ENCODE measurements around the gene UBE2M. TPM values are rescaled to one million over a fixed set of nuclear protein-coding genes. Genes with fewer than 3 reads are reported as not detected.

Gene UBE2M
- total RNA-seq, 4 donors from 2014 or later = 16.4 to 31.5 (median 21.7) TPM

GRCh38 chr19:58557221-58558065, 968 bp downstream of the UBE2M start:
- no peak for TF ChIP-seq CTCF (IDR thresholded peaks at IDR 0.05)
- no peak for TF ChIP-seq POLR2A (IDR thresholded peaks at IDR 0.05)
- no peak for TF ChIP-seq POLR2AphosphoS5 (IDR thresholded peaks at IDR 0.05)
- no peak for TF ChIP-seq EP300 (IDR thresholded peaks at IDR 0.05)
- H3K27ac ChIP-seq = peak overlapping the region; percentile 99
- H3K27me3 ChIP-seq = no peaks in the 10 kb centered on the region
- H3K4me3 ChIP-seq = peak overlapping the region; percentile 87
- peaks cover 73% of the 10 kb centered on the region for H3K4me1 ChIP-seq
- H3K36me3 ChIP-seq = peaks cover 18% of the 10 kb centered on the region
- DNase-seq (ENCODE audit: low spot score in 2 of 2) = peak in 1 of 2 donors; percentile 61
- no peaks in the 10 kb centered on the region for H3K9me3 ChIP-seq
- 35% methylated on average over 12 of the region's 12 CpGs for WGBS

GRCh38 chr19:58556622-58557220, 1.7 kb downstream of the UBE2M start:
- peaks cover 65% of the 10 kb centered on the region for H3K4me1 ChIP-seq
- DNase-seq (ENCODE audit: low spot score in 2 of 2) = peak in 1 of 2 donors; percentile 62
- peak overlapping the region; percentile 87 for H3K4me3 ChIP-seq
- H3K36me3 ChIP-seq = peaks cover 26% of the 10 kb centered on the region
- TF ChIP-seq CTCF (IDR thresholded peaks at IDR 0.05) (no peak), POLR2AphosphoS5 (IDR thresholded peaks at IDR 0.05) (no peak), EP300 (IDR thresholded peaks at IDR 0.05) (no peak), POLR2A (IDR thresholded peaks at IDR 0.05) (no peak)
- no peaks in the 10 kb centered on the region for H3K9me3 ChIP-seq
- no peaks in the 10 kb centered on the region for H3K27me3 ChIP-seq
- peak overlapping the region; percentile 99 for H3K27ac ChIP-seq
- WGBS = 55% methylated on average over 9 of the region's 10 CpGs

GRCh38 chr19:58555920-58556621, 2.3 kb downstream of the UBE2M start:
- DNase-seq (ENCODE audit: low spot score in 2 of 2) = peak in 1 of 2 donors; percentile 70
- Histone ChIP-seq H3K4me3 (peak overlapping the region; percentile 71), H3K9me3 (no peaks in the 10 kb centered on the region), H3K36me3 (peaks cover 32% of the 10 kb centered on the region), H3K27me3 (no peaks in the 10 kb centered on the region), H3K27ac (no peak overlapping the region), H3K4me1 (peaks cover 60% of the 10 kb centered on the region)
- no peak for TF ChIP-seq EP300 (IDR thresholded peaks at IDR 0.05)
- TF ChIP-seq POLR2AphosphoS5 (IDR thresholded peaks at IDR 0.05) = no peak
- no peak for TF ChIP-seq CTCF (IDR thresholded peaks at IDR 0.05)
- no peak for TF ChIP-seq POLR2A (IDR thresholded peaks at IDR 0.05)
- WGBS = 79% methylated on average over 13 of the region's 16 CpGs

- peak overlapping the region; percentile 94 for H3K27ac ChIP-seq
- no peaks in the 10 kb centered on the region for H3K27me3 ChIP-seq
- H3K4me3 ChIP-seq = peak overlapping the region; percentile 71
- 80% methylated on average over 2 of the region's 4 CpGs for WGBS
- peaks cover 38% of the 10 kb centered on the region for H3K36me3 ChIP-seq
- no peaks in the 10 kb centered on the region for H3K9me3 ChIP-seq
- H3K4me1 ChIP-seq = peaks cover 57% of the 10 kb centered on the region
- DNase-seq (ENCODE audit: low spot score in 2 of 2) = peak in 1 of 2 donors; percentile 67
- no peak for TF ChIP-seq CTCF (IDR thresholded peaks at IDR 0.05)
- TF ChIP-seq POLR2A (IDR thresholded peaks at IDR 0.05) = no peak
- TF ChIP-seq EP300 (IDR thresholded peaks at IDR 0.05) = no peak
- TF ChIP-seq POLR2AphosphoS5 (IDR thresholded peaks at IDR 0.05) = no peak
Measured at GRCh38 chr19:58555369-58555885, 3.0 kb downstream of the UBE2M start.

All from suprapubic skin (tissue), 4 donors.